NCI-H2196 treated with DMSO at 0.1 percent for 48 hours (cell line): Measurements from ENCODE around the gene LRRC75B.
"Not testable (repeated sequence)": the region's sequence is repeated elsewhere in the genome, so short reads cannot be mapped to it uniquely, and the experiment has no call there.

Experiments
- DNase-seq: peaks from one replicate; lab custom pipeline; 2025; ENCODE audit not compliant: unreplicated experiment; lab: John Stamatoyannopoulos, UW

The LRRC75B gene

GRCh38 chr22:24592851-24593558 lies at the start of gene LRRC75B:
LRRC75B (minus strand) TSS chr22:24593073; CDS start chr22:24593039, 34 bp downstream.
- DNase-seq: no peak

- DNase-seq: not testable (repeated sequence)
These were observed 49.4 kb upstream of the LRRC75B start for GRCh38 chr22:24642307-24642706.

GRCh38 chr22:24636513-24636912 lies 43.6 kb upstream of the LRRC75B start:
- DNase-seq: not testable (repeated sequence)

GRCh38 chr22:24634776-24635389 lies 42.0 kb upstream of the LRRC75B start:
- DNase-seq: not testable (repeated sequence)

GRCh38 chr22:24633231-24634023 lies 40.6 kb upstream of the LRRC75B start:
- not testable (repeated sequence) for DNase-seq

GRCh38 chr22:24632642-24633041 lies 39.8 kb upstream of the LRRC75B start:
- not testable (repeated sequence) for DNase-seq

GRCh38 chr22:24631430-24632122 lies 38.7 kb upstream of the LRRC75B start:
- not testable (repeated sequence) for DNase-seq

- DNase-seq: not testable (repeated sequence)
These were observed 38.0 kb upstream of the LRRC75B start for GRCh38 chr22:24630812-24631427.

GRCh38 chr22:24629069-24629468 lies 36.2 kb upstream of the LRRC75B start:
- DNase-seq: not testable (repeated sequence)

- not testable (repeated sequence) for DNase-seq
These were observed 35.0 kb upstream of the LRRC75B start for GRCh38 chr22:24627911-24628310.

- DNase-seq: not testable (repeated sequence)
These were observed 29.7 kb upstream of the LRRC75B start for GRCh38 chr22:24622596-24622995.

GRCh38 chr22:24621244-24621643 lies 28.4 kb upstream of the LRRC75B start:
- not testable (repeated sequence) for DNase-seq

- not testable (repeated sequence) for DNase-seq
These were observed 21.9 kb upstream of the LRRC75B start for GRCh38 chr22:24614794-24615193.

- not testable (repeated sequence) for DNase-seq
These were observed 17.0 kb upstream of the LRRC75B start for GRCh38 chr22:24609888-24610287.

- DNase-seq: not testable (repeated sequence)
These were observed 15.5 kb upstream of the LRRC75B start for GRCh38 chr22:24608327-24608726.

- not testable (repeated sequence) for DNase-seq
These were observed 14.6 kb upstream of the LRRC75B start for GRCh38 chr22:24607429-24607983.

GRCh38 chr22:24606340-24606739 lies 13.5 kb upstream of the LRRC75B start:
- DNase-seq: not testable (repeated sequence)

GRCh38 chr22:24603770-24604629 lies 11.1 kb upstream of the LRRC75B start:
- DNase-seq: not testable (repeated sequence)
